Measurements from ENCODE around the gene HUS1B.

Gene HUS1B

DNA sequence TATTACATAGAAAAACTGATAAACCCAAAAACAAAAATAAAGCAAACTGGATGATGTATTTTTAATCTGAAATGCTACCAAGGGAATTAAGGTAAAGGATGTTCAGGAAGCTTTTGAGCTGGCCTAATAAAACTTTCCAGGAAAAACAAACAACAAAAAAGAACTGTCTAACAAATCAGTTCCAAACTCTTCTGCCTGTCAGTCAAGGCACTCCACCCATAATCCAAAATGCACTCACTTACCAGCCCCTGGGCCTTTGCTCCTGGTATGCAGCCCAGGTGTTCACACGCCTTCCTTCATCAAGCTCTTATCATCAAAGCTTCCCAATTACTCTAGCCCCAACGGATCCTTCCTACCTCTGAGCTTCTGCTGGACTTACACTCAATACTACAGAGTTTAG, 32.3 kb upstream of the HUS1B start:
- DNase-seq (ENCODE audit: low read depth), result no peak
- no peak overlapping the region for H3K4me3 ChIP-seq (ENCODE audit: low read depth, low read length)
- TF ChIP-seq, protein P1, sequence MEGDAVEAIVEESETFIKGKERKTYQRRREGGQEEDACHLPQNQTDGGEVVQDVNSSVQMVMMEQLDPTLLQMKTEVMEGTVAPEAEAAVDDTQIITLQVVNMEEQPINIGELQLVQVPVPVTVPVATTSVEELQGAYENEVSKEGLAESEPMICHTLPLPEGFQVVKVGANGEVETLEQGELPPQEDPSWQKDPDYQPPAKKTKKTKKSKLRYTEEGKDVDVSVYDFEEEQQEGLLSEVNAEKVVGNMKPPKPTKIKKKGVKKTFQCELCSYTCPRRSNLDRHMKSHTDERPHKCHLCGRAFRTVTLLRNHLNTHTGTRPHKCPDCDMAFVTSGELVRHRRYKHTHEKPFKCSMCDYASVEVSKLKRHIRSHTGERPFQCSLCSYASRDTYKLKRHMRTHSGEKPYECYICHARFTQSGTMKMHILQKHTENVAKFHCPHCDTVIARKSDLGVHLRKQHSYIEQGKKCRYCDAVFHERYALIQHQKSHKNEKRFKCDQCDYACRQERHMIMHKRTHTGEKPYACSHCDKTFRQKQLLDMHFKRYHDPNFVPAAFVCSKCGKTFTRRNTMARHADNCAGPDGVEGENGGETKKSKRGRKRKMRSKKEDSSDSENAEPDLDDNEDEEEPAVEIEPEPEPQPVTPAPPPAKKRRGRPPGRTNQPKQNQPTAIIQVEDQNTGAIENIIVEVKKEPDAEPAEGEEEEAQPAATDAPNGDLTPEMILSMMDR (IDR thresholded peaks at IDR 0.05; ENCODE audit: low read depth, low read length, missing control alignments), result no peak

DNA sequence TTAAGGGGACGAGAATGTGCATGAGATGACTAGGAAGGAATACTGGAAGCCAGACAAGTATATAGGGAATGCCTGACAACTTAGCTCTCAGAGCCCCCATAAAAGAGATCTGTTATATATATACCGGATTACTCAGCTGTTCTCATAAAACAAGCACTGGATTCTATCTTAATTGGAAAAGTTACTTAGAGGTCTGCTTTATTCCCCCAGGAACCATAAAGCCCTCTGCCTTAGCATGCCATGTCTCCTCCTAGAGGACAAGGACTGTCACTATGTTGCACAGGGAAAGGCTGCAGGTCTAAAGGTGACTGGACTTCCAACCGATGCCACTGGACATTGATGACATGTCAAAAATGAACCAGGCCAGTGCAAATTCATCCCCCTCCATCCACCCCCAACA, 29.6 kb upstream of the HUS1B start:
- no peak for DNase-seq (ENCODE audit: low read depth)
- TF ChIP-seq, protein P1 (IDR thresholded peaks at IDR 0.05; ENCODE audit: low read depth, low read length, missing control alignments), result no peak

DNA sequence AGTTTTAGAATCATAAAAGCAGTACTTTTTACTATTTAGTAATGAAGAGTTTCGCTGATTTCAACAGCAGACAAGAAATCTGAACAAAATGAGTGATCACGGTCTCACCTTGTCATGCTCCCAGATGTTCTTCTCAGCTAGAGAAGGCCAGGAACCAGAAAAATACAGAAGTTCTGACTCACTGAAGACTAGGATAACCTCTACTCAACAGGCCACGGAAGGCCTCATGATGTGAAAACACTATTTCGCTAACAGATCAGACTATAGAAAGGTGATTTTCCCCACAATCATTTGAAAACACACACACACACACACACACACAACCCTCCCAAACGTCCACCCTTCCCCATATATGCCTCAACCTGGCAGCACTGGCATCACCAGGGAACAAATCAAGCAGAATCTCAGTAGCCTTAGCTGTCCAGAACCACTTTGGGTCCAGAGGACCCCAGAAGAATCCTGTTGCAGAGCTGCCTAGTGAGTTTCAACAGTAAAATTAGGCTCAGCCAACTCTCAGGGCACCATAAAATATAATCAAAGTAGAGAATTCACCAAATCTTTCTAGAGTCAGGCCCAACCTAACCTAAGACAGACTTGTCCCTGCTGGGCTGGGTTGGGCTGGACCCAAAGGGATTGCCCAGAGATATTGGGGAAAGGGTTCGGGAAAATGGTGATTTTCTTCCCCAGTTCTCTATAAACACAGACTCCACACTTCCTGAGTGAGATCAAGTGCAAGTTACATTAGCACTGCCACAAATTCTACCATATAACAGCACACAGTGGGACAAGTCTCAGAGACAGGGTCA, 28.1 kb upstream of the HUS1B start:
- DNase-seq (ENCODE audit: low read depth), result peak; percentile 66
- H3K4me3 ChIP-seq (ENCODE audit: low read depth, low read length), result no peak overlapping the region
- TF ChIP-seq, protein P1 (IDR thresholded peaks at IDR 0.05; ENCODE audit: low read depth, low read length, missing control alignments), result no peak

More for the DNA sequence above, 29.6 kb upstream of the HUS1B start:
- H3K4me3 ChIP-seq (ENCODE audit: low read depth, low read length), result no peak overlapping the region

DNA sequence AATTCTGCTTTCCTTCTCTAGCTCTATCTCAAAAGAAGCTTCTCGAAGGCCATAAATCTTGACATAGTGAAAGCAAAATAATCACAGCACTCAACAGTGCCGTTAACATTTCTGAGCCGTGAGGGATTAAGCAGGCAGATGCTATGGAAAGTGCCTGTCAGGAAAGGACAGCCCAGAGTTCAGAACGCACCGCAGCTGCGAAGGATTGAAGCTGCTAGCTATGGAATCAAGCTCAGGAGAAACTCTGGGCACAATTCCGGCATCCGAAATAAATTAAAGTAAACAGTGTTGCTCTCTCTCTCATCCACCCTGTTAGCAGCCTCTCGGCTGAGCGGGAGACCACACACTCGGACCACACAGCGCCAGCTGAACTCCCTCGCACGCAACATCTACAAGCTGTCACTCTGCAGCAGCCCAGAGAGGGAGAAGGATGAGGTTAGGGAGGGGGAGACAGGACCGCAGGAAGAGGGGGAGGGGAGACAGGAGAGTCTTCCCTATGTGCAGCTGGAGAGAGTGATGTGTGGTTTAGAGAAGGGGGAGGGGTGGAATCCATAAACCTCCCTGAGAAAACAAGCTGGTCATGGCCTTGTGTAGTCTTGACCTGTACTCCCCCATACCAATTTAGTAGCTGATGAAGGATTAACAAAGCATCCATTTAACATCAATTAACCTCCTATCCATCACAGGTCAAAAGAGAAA, 27.0 kb upstream of the HUS1B start:
- DNase-seq (ENCODE audit: low read depth), result no peak
- no peak overlapping the region for H3K4me3 ChIP-seq (ENCODE audit: low read depth, low read length)
- TF ChIP-seq, protein P1 (IDR thresholded peaks at IDR 0.05; ENCODE audit: low read depth, low read length, missing control alignments), result no peak

DNA sequence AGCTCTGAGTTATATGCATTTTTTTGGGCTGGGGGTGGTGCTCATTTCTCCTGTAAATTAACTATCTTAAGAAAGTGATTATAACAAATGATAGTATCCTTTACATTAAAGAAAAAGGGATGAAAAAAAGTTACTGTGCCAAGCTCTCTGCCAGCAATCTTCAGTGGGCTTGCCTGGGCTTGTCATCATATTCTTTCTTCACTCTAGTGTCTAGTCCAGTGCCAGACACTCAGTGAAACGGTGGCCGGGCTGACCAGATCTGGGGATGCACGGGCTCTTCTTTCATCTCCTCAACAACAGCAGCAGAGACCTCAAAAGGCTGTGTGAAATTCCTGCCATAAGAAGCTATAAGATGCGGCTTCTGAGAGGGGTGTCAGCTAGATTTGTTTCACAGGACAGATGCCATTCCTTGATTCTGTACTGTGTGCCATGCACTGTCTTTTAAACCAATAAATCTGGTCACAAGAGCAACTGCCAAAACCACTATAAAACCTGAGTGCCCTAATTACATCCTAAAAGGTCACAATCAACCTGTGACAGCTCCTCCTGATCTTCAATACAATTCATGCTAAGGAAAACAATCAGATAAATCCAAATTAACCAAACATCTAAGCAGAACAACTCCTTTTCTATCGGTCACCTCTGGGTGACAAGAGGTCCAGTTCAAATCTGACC, 23.9 kb upstream of the HUS1B start:
- no peak overlapping the region for H3K4me3 ChIP-seq (ENCODE audit: low read depth, low read length)
- no peak for DNase-seq (ENCODE audit: low read depth)
- TF ChIP-seq, protein P1 (IDR thresholded peaks at IDR 0.05; ENCODE audit: low read depth, low read length, missing control alignments), result no peak

DNA sequence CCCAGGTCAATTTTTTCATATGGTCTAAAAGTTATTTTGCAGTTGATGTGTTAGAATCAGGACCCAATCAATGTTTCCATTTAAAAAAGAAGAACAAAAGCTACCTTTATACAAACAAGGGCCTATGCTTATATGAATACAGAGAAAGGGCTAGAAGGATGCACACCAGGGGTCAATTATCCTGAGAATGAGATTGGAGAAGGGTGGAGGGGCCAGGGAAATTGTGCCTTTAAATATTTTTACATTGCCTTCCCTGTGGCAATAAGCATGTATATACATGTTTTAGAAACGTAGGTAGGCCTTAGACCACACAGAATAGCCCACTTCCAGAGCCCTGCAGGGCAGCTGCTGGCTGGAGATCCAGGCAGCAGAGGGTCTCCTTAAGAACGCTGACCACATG, 23.4 kb upstream of the HUS1B start:
- no peak overlapping the region for H3K4me3 ChIP-seq (ENCODE audit: low read depth, low read length)
- DNase-seq (ENCODE audit: low read depth), result no peak
- TF ChIP-seq, protein P1 (IDR thresholded peaks at IDR 0.05; ENCODE audit: low read depth, low read length, missing control alignments), result no peak

Measured in GM12864 (cell line).